HEK293T (cell line): ENCODE data around the gene SMIM44.

Experiments
- ARNT ChIP-seq: fragments of 450-650 bp; IDR thresholded peaks from 2 replicates; pipeline ENCODE4 v1.6.1; 2017; ENCODE audit warnings: mild to moderate bottlenecking
- BHLHE40 ChIP-seq: fragments of 450-650 bp; IDR thresholded peaks from 2 replicates; pipeline ENCODE4 v1.6.1; 2016; ENCODE audit warnings: mild to moderate bottlenecking, moderate library complexity, borderline replicate concordance
- ELF4 ChIP-seq: fragments of 450-650 bp; IDR thresholded peaks from 2 replicates; pipeline ENCODE4 v1.6.1; 2017; ENCODE audit warnings: antibody characterized with exemption
- FOXK2 ChIP-seq: fragments of 450-650 bp; IDR thresholded peaks from 2 replicates; pipeline ENCODE4 v1.6.1; 2016; ENCODE audit warnings: mild to moderate bottlenecking
- L3MBTL2 ChIP-seq: fragments of 450-650 bp; conservative IDR thresholded peaks from 2 replicates; pipeline ENCODE4 v1.6.1; 2016; ENCODE audit warnings: mild to moderate bottlenecking
- ZNF384 ChIP-seq: fragments of 450-650 bp; IDR thresholded peaks from 2 replicates; pipeline ENCODE4 v1.6.1; 2016

DNA sequence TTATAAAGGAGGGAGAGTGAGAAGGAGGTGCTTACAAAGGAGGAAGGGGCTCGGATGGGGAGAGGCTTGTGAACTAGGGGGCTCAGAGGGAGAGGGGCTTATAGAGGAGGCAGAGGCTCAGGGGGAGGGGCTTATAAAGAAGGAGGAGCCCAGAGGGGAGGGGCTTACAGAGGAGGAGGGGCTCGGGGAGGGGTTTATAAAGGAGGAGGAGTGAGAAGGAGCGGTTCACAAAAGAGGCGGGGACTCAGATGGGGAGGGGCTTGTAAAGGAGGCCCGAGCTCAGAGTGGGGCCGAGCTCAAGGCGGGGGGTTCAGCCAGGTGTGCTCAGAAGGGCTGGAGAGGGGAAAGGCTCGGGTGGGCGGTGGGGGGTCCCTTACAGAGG is 3.4 kb downstream of the SMIM44 start:
- TF ChIP-seq ARNT (no peak), BHLHE40 (no peak), FOXK2 (no peak), L3MBTL2 (no peak), ZNF384 (no peak), ELF4 (no peak)
